Coronary artery (tissue), 2 donors: ENCODE results near the gene FIS1.

Experiments
- DNase-seq: peaks from one replicate; pipeline ENCODE4 v3.0.0-alpha.2; 2017; ENCODE audit warnings: low spot score
- H3K27ac ChIP-seq, 2 donors: fragments of 200-600 bp; sonication (generic); one replicate each; pipeline ENCODE4 v1.5.1; 2016 to 2019
- H3K4me3 ChIP-seq: fragments of 200-600 bp; sonication (generic); 2 replicates; pipeline ENCODE4 v1.5.1; 2016; ENCODE audit warnings: mild to moderate bottlenecking, moderate library complexity
- CTCF ChIP-seq: fragments of 200-600 bp; sonication (generic); IDR thresholded peaks from one replicate; pipeline ENCODE4 v1.5.1; 2019; ENCODE audit warnings: antibody characterized with exemption

Gene FIS1

GRCh38 chr7:101240226-101241014, 4.5 kb downstream of the FIS1 start:
- H3K4me3 ChIP-seq = no peak overlapping the region
- peak overlapping the region in 1 of 2 donors; percentile 85 for H3K27ac ChIP-seq
- no peak for TF ChIP-seq CTCF
- DNase-seq = no peak

GRCh38 chr7:101239951-101240220, 5.0 kb downstream of the FIS1 start:
- Histone ChIP-seq H3K4me3 (no peak overlapping the region), H3K27ac (peak overlapping the region in 1 of 2 donors; percentile 85)
- no peak for DNase-seq
- TF ChIP-seq CTCF = no peak

- no peak for DNase-seq
- no peak overlapping the region for H3K4me3 ChIP-seq
- H3K27ac ChIP-seq = peak overlapping the region in 1 of 2 donors; percentile 85
- no peak for TF ChIP-seq CTCF
These were observed 5.5 kb downstream of the FIS1 start for GRCh38 chr7:101239191-101239950.

GRCh38 chr7:101238226-101239182, 6.4 kb downstream of the FIS1 start:
- no peak for DNase-seq
- Histone ChIP-seq H3K4me3 (peak overlapping the region; percentile 52), H3K27ac (peak overlapping the region; percentile 54 to 85)
- no peak for TF ChIP-seq CTCF

- H3K4me3 ChIP-seq = peak within 1 kb of the TSS; percentile 52
- TF ChIP-seq CTCF = no peak
- H3K27ac ChIP-seq = peak within 1 kb of the TSS; percentile 54 to 85
- no peak for DNase-seq
These were observed 7.4 kb downstream of the FIS1 start, which contains the start of gene CLDN15 for GRCh38 chr7:101237206-101238067. Gene CLDN15 (minus strand): TSS chr7:101237802. CDS start chr7:101237581, 221 bp downstream.

GRCh38 chr7:101236292-101236835, 8.5 kb downstream of the FIS1 start:
- no peak overlapping the region for H3K4me3 ChIP-seq
- no peak for TF ChIP-seq CTCF
- no peak for DNase-seq
- H3K27ac ChIP-seq = peak overlapping the region in 1 of 2 donors; percentile 85
